ENCODE data around the gene DCST2.

DCST2 gene

DNA sequence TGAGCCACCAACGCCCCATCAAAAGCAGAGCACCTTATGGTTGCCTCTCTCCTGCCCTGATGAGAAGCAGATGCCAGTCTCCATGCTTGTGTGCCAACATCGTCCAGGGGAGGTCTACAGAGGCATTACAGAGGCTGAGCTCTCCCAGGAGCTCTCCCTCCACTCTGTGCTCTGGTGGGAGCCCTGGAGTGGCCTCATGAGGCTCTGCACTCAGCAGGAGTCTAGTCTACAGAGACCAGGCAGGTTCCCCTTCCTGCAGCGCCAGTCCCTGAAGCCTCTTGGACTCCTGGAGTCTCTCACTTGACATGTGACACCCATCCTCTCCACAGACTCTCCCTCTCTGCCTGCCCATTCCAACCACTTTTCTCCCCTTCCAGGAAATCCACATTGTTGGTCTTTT lies 3.5 kb upstream of the DCST2 start:
- Histone ChIP-seq H3K9me3 (ENCODE audit: insufficient read depth, low read depth, low read length) (no peaks in the 10 kb centered on the region), H3K36me3 (ENCODE audit: insufficient read depth, low read length) (no peaks in the 10 kb centered on the region), H3F3A (ENCODE audit: low read depth) (no peaks in the 10 kb centered on the region), H3K4me3 (ENCODE audit: low read length, poor library complexity, severe bottlenecking) (no peak overlapping the region), H2AFZ (ENCODE audit: low read length) (no peak overlapping the region), H3K9ac (ENCODE audit: low read depth, low read length, poor library complexity, severe bottlenecking) (no peak overlapping the region), H3K4me2 (ENCODE audit: low read depth, low read length, poor library complexity, severe bottlenecking) (no peak overlapping the region), H3K79me2 (ENCODE audit: insufficient read depth, low read length) (no peaks in the 10 kb centered on the region), H3K4me1 (ENCODE audit: insufficient read depth, low read length, poor library complexity, severe bottlenecking) (peaks cover 7% of the 10 kb centered on the region), H3K27me3 (ENCODE audit: insufficient read depth, low read length, poor library complexity, severe bottlenecking) (no peaks in the 10 kb centered on the region), H3K9me2 (replicated peaks; ENCODE audit: low read depth, low read length) (no peaks in the 10 kb centered on the region), H4K20me1 (ENCODE audit: insufficient read depth, low read length, poor library complexity, severe bottlenecking) (no peaks in the 10 kb centered on the region)
- TF ChIP-seq, protein P1, sequence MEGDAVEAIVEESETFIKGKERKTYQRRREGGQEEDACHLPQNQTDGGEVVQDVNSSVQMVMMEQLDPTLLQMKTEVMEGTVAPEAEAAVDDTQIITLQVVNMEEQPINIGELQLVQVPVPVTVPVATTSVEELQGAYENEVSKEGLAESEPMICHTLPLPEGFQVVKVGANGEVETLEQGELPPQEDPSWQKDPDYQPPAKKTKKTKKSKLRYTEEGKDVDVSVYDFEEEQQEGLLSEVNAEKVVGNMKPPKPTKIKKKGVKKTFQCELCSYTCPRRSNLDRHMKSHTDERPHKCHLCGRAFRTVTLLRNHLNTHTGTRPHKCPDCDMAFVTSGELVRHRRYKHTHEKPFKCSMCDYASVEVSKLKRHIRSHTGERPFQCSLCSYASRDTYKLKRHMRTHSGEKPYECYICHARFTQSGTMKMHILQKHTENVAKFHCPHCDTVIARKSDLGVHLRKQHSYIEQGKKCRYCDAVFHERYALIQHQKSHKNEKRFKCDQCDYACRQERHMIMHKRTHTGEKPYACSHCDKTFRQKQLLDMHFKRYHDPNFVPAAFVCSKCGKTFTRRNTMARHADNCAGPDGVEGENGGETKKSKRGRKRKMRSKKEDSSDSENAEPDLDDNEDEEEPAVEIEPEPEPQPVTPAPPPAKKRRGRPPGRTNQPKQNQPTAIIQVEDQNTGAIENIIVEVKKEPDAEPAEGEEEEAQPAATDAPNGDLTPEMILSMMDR (conservative IDR thresholded peaks at IDR 0.05; ENCODE audit: low read length): no peak
- no peak for TF ChIP-seq EZH2phosphoT487 (IDR thresholded peaks at IDR 0.05; ENCODE audit: borderline replicate concordance)

DNA sequence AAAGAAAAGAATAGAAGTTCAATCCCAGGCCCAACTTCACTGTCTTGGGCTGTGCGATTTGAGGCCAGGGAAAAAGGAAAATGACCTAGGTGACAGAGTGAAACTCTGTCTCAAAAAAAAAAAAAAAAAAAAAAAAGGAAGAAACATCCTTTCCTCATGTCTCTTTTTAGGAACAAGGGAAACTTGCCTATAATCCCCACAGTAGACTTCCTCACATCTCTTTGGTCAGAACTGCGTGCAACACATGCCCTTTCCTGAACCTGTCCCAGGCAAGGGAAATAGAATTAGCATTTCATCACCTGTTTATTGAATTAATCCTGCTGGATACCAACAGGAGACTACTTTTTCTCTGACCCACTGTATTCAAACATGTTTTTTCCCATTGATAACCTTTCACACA lies 2.4 kb upstream of the DCST2 start:
- no peak overlapping the region for H3K4me3 ChIP-seq (ENCODE audit: low read length, poor library complexity, severe bottlenecking)
- no peaks in the 10 kb centered on the region for H3F3A ChIP-seq (ENCODE audit: low read depth)
- H3K9ac ChIP-seq (ENCODE audit: low read depth, low read length, poor library complexity, severe bottlenecking): no peak overlapping the region
- H3K9me3 ChIP-seq (ENCODE audit: insufficient read depth, low read depth, low read length): no peaks in the 10 kb centered on the region
- no peak overlapping the region for H3K4me2 ChIP-seq (ENCODE audit: low read depth, low read length, poor library complexity, severe bottlenecking)
- H2AFZ ChIP-seq (ENCODE audit: low read length): no peak overlapping the region
- peaks cover 7% of the 10 kb centered on the region for H3K4me1 ChIP-seq (ENCODE audit: insufficient read depth, low read length, poor library complexity, severe bottlenecking)
- no peak for TF ChIP-seq EZH2phosphoT487 (IDR thresholded peaks at IDR 0.05; ENCODE audit: borderline replicate concordance)
- TF ChIP-seq, protein P1 (conservative IDR thresholded peaks at IDR 0.05; ENCODE audit: low read length): no peak
- no peaks in the 10 kb centered on the region for H3K36me3 ChIP-seq (ENCODE audit: insufficient read depth, low read length)
- no peaks in the 10 kb centered on the region for H4K20me1 ChIP-seq (ENCODE audit: insufficient read depth, low read length, poor library complexity, severe bottlenecking)
- no peaks in the 10 kb centered on the region for H3K79me2 ChIP-seq (ENCODE audit: insufficient read depth, low read length)
- H3K9me2 ChIP-seq (replicated peaks; ENCODE audit: low read depth, low read length): no peaks in the 10 kb centered on the region
- no peaks in the 10 kb centered on the region for H3K27me3 ChIP-seq (ENCODE audit: insufficient read depth, low read length, poor library complexity, severe bottlenecking)

DNA sequence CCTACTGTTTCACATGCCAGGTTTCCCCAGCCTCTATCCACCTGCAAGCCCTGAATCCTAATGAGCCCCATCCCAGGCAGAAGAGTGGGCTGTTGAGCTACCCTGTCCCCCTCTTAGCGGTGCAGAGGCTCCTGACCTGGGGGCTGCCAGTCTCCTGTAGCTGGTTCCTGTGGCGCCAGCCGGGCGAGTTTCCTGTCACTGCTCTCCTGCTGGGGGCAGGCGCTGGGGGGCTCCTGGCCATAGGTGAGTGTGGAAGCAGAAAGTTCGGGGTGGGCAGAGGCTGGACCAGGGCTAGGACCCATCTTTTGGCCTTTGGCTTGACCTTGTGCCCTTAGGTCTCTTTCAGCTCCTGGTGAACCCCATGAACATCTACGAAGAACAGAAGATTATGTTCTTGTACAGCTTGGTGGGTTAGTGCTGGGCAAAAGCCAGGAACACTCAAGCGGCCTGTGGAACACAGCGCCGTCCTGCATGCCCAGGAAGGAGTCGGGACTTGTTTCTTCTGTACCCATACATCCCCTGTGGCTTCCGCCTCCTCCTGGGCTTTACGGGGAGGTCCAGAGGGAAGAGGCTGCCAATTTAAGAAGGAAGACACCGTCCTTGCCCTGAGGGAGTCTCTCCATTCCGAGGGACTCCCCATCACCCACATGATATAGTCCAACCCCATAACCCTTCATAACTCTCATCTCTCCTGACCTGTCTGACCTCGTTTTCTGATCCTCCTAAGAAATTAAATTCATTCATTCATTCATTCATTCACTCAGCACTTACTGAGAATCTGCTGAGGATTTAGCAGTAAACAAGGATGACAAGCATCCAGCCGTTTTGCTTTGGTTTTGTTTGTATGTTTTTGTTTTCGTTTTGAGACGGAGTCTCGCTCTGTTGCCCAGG lies 982 bp upstream of the DCST2 start:
- H3K9me3 ChIP-seq (ENCODE audit: insufficient read depth, low read depth, low read length): no peaks in the 10 kb centered on the region
- H3K27me3 ChIP-seq (ENCODE audit: insufficient read depth, low read length, poor library complexity, severe bottlenecking): no peaks in the 10 kb centered on the region
- no peaks in the 10 kb centered on the region for H3K9me2 ChIP-seq (replicated peaks; ENCODE audit: low read depth, low read length)
- TF ChIP-seq, protein P1 (conservative IDR thresholded peaks at IDR 0.05; ENCODE audit: low read length): no peak
- TF ChIP-seq EZH2phosphoT487 (IDR thresholded peaks at IDR 0.05; ENCODE audit: borderline replicate concordance): no peak
- no peak overlapping the region for H3K4me3 ChIP-seq (ENCODE audit: low read length, poor library complexity, severe bottlenecking)
- H3K9ac ChIP-seq (ENCODE audit: low read depth, low read length, poor library complexity, severe bottlenecking): no peak overlapping the region
- no peaks in the 10 kb centered on the region for H4K20me1 ChIP-seq (ENCODE audit: insufficient read depth, low read length, poor library complexity, severe bottlenecking)
- no peak overlapping the region for H3K4me2 ChIP-seq (ENCODE audit: low read depth, low read length, poor library complexity, severe bottlenecking)
- H3K36me3 ChIP-seq (ENCODE audit: insufficient read depth, low read length): no peaks in the 10 kb centered on the region
- no peaks in the 10 kb centered on the region for H3K79me2 ChIP-seq (ENCODE audit: insufficient read depth, low read length)
- no peaks in the 10 kb centered on the region for H3F3A ChIP-seq (ENCODE audit: low read depth)
- H3K4me1 ChIP-seq (ENCODE audit: insufficient read depth, low read length, poor library complexity, severe bottlenecking): peaks cover 7% of the 10 kb centered on the region
- no peak overlapping the region for H2AFZ ChIP-seq (ENCODE audit: low read length)
